GM19372 (cell line): ENCODE data around the gene RALA.

Experiments
- ATAC-seq: cut with Tn5 transposase; IDR thresholded peaks from one replicate; pipeline ENCODE4 v1.9.1; 2021; ENCODE audit warnings: mild to moderate bottlenecking, low read depth, moderate library complexity; ENCODE audit not compliant: unreplicated experiment

The RALA gene

GRCh38 chr7:39757604-39758003, 134.2 kb downstream of the RALA start:
- ATAC-seq, result no peak
